ENCODE results near the gene PRICKLE2.

GRCh38 chr3:64270142-64270865, 45.0 kb upstream of the PRICKLE2 start:
- TF ChIP-seq EZH2phosphoT487 (IDR thresholded peaks at IDR 0.05; ENCODE audit: low read depth, severe bottlenecking, unreplicated experiment) = no peak
- TF ChIP-seq CTCF (IDR thresholded peaks at IDR 0.05; ENCODE audit: poor library complexity) = no peak
- TF ChIP-seq EZH2 (IDR thresholded peaks at IDR 0.05; ENCODE audit: borderline replicate concordance) = no peak

Measured in hepatocyte (in vitro differentiated cells).